ENCODE results near the gene KCTD21.

The KCTD21 gene

DNA sequence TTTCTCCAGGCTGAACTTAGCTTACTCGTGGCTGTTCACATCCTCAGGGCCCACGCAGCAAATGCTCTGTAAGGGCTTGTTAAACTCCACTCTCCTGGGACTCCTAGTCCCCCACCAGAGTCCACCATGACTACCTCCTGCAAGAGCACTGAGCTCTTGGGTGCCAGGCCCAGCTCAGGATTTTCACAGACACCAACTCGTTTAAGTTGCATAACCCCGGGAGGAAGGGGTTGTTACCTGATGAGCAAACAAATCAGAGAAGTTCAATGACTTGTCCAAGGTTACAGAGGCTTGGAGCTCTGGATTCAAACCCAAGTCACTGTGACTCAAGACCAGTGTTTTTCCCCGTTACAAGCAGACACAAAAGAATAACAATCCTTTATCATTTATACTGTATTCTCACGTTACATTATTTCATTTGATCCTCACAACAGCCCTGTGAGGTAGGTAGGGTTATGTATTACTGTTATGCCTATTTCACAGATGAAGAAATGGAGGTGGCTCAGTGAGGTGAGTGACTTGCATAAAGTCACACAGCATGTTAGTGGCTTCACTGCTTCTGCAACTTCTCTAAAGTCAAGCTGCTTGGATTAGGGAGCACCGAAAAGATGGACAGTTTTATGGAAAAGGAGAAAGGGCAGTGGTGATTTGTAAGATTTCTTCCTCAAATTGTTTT, 17.4 kb downstream of the KCTD21 start:
- DNase-seq = no peak

- DNase-seq = no peak
Measured at GRCh38 chr11:78170413-78170812, 18.0 kb downstream of the KCTD21 start.

DNA sequence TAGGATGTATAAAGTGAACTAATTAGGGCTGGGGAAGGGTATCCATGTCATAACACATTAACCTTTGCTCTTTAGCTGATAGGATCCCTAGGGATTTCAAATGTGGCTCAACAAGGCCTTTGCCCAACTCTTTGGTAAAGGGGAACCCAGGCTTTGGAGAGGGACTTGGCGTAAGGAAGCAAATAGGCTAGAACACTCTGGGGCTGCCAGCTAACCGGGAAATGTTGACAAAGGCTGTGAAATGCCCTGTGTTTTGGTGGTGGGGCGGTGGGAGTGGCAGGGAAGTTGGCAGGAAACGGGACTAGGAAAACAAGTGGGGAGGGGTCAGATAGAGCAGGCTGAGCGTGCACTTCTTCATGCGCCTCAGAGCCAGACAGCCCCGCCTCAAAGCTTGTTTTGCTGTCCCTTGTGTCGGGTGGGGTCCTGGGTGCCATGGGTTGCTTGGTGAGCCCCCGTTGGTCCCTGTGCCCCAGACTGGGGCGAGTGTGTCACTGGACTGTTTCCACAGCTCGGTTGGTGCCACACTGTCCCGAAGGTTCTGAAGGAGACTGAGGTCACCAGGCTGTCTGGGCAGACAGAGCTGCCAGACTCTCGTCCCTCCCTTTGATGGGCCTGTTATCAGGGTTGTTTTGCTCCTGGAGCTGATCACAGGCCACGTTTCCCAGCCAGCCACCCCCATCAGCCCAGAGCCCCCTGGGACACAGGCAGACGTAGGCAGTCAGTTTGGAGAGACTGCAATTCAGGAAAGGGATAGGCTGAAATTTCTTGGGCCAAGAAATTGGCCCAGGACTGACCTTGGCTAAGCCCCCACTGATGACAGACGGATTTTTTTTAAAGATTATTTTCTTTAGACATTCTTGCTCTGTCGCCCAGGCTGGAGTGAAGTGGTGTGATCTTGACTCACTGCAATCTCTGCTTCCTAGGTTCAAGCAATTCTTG, 19.6 kb downstream of the KCTD21 start:
- no peak for DNase-seq

GRCh38 chr11:78166855-78167469, 21.5 kb downstream of the KCTD21 start:
- no peak for DNase-seq

GRCh38 chr11:78164471-78164870, 24.0 kb downstream of the KCTD21 start:
- no peak for DNase-seq

- no peak for DNase-seq
Measured at GRCh38 chr11:78163828-78164227, 24.6 kb downstream of the KCTD21 start.

GRCh38 chr11:78161962-78162371, 26.5 kb downstream of the KCTD21 start:
- DNase-seq = no peak

DNA sequence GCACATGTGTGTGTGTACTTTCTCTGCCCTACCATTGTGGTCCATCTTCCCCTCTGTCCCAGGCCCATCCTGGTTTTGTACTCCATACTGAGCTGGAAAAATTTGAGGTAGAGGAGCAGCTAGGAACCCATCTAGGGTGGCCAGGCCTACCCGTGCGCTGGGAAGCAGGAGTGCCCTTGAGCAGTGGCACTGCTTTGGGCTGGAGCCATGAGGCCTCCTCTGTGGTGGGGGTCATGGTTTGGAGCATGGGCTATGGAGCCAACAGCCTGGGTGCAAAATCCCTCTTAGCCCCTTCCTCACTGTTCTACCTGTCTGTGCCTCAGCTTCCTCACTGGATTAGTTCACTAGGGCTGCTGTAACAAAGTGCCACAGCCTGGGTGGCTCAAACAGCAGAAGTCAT, 27.1 kb downstream of the KCTD21 start:
- DNase-seq = no peak

DNA sequence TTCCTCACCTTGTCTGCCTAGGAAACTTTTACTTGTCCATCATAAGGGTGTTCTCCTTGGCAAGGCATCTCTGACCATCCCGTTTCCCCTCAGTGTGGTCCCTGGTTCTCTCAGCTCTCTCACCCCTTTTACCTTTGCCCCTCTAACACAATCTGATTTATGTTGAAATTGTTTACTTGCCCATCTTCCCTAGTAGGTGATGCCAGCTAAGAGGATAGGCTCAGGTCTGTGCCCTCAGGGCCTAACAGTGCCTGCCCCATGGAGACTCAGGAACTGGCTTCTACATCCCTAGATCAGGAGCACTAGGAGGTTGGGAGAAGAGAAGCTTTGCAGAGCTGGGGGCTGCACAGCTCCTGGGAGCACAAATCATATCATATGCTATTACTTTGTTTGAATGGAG, 27.9 kb downstream of the KCTD21 start:
- DNase-seq = no peak

GRCh38 chr11:78158987-78159652, 29.3 kb downstream of the KCTD21 start:
- DNase-seq = no peak

- no peak for DNase-seq
Measured at GRCh38 chr11:78156127-78156844, 32.1 kb downstream of the KCTD21 start.

GRCh38 chr11:78151804-78152203, 36.6 kb downstream of the KCTD21 start:
- no peak for DNase-seq

GRCh38 chr11:78150754-78151153, 37.7 kb downstream of the KCTD21 start:
- DNase-seq = no peak

- DNase-seq = no peak
Measured at GRCh38 chr11:78150346-78150745, 38.1 kb downstream of the KCTD21 start.

GRCh38 chr11:78149646-78150045, 38.8 kb downstream of the KCTD21 start:
- DNase-seq = no peak

DNA sequence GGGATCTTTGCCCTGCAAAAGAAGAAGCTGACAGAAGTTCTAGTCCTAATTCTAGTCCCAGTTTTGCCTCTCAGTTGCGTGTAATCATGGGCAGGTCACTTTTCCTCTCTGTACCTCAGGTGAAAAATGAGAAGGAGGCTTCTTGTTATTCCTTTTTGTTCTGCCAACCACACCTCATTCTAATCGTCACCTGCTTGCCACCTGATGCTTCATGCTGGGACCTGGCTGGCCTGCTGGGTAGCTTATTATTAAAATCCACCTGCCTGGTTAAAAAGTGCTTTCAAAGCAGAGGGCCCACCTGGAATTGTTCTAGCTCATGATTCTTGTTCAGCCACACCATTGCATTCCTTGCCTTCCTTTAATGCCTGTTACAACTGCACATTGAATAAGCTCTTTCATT, 40.6 kb downstream of the KCTD21 start:
- DNase-seq = no peak

DNA sequence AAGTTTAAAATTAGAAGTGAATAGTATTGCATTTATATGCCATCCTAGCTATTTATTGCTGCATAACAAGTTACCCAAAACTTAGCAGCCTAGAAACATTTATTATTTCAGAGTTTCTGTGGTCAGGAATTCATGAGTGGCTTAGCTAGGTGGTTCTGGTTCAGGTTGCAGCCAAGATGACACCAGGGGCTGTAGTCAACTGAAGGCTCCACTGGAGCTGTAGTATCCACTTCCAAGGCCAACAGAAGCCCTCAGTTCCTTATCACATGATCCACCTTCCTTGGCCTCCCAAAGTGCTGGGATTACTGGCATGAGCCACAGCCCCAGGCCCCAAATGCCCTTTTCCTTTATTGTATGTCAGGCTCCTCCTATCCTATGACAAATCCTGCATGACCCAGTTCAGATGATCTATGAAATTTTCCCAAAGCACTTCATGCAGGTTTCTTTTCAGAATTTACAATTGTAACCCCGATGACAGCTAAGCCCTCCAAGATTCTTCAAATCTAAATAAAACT, 42.9 kb downstream of the KCTD21 start:
- no peak for DNase-seq

GRCh38 chr11:78140392-78141077, 47.9 kb downstream of the KCTD21 start:
- peak; percentile 3 to 9 for DNase-seq

DNA sequence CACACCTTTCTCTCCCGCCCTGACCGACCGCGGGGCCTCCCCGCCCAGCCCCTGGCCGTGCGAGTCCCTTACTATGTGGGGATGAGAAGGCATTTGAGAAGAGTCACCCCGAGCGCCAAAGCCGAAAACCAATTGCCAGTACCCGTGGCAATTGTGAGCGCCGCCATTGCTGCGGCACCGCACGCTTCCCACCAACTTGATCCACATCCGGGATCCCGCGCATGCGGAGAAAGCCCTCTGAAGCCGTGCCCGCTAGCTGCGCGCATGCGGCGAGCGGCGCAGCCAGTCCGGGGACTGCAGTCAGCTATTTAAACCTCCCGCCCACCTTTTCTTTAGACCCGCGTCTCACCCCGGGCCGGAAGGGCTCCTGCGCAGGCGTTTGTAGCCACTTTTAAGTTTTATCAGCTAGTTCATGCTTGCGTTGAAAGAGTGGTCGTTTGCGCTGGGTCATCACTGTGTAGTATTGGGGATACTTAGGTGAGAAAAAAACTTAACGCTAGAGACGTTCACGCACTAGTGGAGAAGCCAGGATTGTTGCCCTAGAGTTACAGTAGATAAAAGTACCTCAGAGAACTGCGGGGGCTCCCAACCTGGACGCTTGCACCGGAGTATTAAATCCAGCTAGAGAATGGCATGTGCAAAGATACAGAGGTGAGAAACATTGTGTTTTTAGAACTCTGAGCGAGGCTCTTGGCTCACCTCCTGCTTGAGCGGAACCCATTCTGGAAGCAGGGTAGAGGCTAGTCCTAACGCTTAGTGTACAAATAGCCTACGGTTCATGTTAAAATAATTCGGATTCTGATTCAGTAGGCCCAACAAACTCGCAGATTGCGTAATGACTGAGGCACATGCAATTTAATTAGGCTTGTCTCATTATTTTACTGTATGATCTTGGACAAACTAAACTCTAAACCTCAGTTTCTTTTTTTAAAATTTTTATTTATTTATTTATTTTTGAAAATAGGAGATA, 48.7 kb downstream of the KCTD21 start, which contains the start of gene ALG8:
Gene ALG8, minus strand, starts transcription at position 205 of the 970 bp plus-strand sequence. Its CDS starts 38 bp downstream, at position 167.
- DNase-seq = peak; percentile 97
